Keratinocyte (primary cell): Measurements from ENCODE around the gene LAIR2.

Source experiments
- CTCF ChIP-seq, 3 experiments: IDR thresholded peaks in 1 of 3; conservative IDR thresholded peaks in 1 of 3; optimal IDR thresholded peaks in 1 of 3; 2 replicates in 2 of 3; 3 replicates in 1 of 3; pipeline versions ENCODE3 to v1.5.1; 2011; ENCODE audit warnings: low read length in 3 of 3, mild to moderate bottlenecking in 3 of 3, moderate library complexity in 2 of 3, control low read depth in 1 of 3, inconsistent platforms in 1 of 3; ENCODE audit not compliant: insufficient read depth in 2 of 3; ENCODE audit errors: extremely low read depth in 1 of 3
- EZH2 ChIP-seq: IDR thresholded peaks from one replicate; pipeline ENCODE4 v1.6.1; 2012; ENCODE audit warnings: inconsistent platforms, mild to moderate bottlenecking, low read length, moderate library complexity

- TF ChIP-seq CTCF (optimal IDR thresholded peaks at IDR 0.05 in 1 of 3, IDR thresholded peaks at IDR 0.05 in 1 of 3, conservative IDR thresholded peaks at IDR 0.05 in 1 of 3; ENCODE audit: extremely low read depth in 1 of 3, insufficient read depth in 2 of 3, low read length in 3 of 3): no peak
- no peak for TF ChIP-seq EZH2
Measured at GRCh38 chr19:54460230-54461005, 42.2 kb upstream of the LAIR2 start.
